Esophagus mucosa (tissue), 1 donor: ENCODE data around the gene SDR9C7. TPM values are rescaled to one million over a fixed set of nuclear protein-coding genes. Genes with fewer than 3 reads are reported as not detected.
"Not testable (repeated sequence)": the region's sequence is repeated elsewhere in the genome, so short reads cannot be mapped to it uniquely, and the experiment has no call there.

Source experiments
- ATAC-seq: fragments of 200-7000 bp; cut with Tn5 transposase; one replicate; pipeline ENCODE4 v1.9.1; 2020
- total RNA-seq: library from RNA; stranded (reverse); gene quantifications from one replicate; pipeline ENCODE4 v1.2.4, GENCODE V29; 2023
- donor health status: DM: yes; HTN: yes; CAD: no.

SDR9C7 gene
- total RNA-seq, 1 donor from 2014 or later = 26.0 TPM

GRCh38 chr12:56914256-56914655, 20.0 kb downstream of the SDR9C7 start:
- no peak for ATAC-seq

GRCh38 chr12:56909403-56909802, 24.8 kb downstream of the SDR9C7 start:
- ATAC-seq = not testable (repeated sequence)

- ATAC-seq = peak; percentile 18
These were observed 26.1 kb downstream of the SDR9C7 start for GRCh38 chr12:56908136-56908535.

DNA sequence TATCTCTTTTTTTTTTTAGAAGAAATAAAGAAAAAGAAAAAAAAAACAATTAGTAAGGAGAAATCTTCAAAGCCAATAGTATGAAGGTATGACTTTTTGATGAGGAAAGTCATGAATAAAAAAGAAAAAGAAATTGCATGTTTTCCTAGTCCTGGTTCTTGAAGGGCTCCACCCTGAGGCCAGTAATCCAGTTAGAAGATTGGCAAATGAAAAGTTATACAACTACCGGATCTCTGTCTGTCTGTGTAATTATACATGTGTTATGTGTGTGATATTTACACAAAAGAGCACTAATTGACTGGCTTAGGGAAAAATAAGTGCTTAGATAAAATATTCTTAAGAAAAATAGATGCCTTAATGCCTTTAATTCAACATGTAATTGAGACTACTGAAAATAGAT, 28.4 kb downstream of the SDR9C7 start:
- no peak for ATAC-seq

- peak; percentile 67 for ATAC-seq
These were observed 30.8 kb downstream of the SDR9C7 start for GRCh38 chr12:56903374-56903773.

DNA sequence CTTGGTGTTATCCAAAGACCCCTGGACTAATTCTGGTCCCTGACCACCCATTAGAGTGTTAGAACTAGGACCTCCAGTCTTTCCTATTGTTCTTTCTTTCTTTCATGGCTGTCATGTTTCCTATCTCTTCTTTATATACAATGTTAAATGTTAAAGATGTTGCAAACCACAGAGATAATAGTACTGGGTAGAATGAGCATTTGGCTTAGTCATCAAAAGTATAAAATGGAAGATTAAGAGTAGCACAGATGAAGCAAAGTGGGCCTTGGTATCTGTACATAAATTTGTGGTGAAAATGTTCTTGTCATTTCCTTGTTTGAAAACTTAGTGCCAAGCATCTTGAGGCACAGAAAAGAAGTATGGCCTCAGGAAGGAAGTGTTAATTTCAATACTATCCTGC, 32.9 kb downstream of the SDR9C7 start:
- ATAC-seq = not testable (repeated sequence)

- ATAC-seq = peak; percentile 82
These were observed 33.6 kb downstream of the SDR9C7 start for GRCh38 chr12:56900583-56900982.

DNA sequence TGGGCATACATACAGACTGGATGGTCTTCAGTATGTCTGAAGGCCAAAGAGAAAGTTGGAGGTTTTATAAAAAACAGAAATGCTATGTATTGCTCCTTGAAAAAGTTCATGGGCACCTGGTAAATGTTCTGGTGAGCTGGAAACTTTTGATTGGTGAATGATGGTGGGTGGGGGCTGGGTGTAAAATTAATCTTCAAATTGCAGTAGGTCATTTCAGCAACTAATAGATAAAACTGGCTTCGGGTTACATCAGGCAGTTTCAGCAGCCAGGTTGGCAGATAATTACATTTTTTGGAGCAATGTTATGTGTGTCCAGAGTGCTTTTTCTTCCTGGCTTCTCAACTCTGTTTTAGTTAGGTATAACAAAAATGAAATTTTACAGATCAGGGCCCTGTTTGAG, 35.3 kb downstream of the SDR9C7 start:
- no peak for ATAC-seq

DNA sequence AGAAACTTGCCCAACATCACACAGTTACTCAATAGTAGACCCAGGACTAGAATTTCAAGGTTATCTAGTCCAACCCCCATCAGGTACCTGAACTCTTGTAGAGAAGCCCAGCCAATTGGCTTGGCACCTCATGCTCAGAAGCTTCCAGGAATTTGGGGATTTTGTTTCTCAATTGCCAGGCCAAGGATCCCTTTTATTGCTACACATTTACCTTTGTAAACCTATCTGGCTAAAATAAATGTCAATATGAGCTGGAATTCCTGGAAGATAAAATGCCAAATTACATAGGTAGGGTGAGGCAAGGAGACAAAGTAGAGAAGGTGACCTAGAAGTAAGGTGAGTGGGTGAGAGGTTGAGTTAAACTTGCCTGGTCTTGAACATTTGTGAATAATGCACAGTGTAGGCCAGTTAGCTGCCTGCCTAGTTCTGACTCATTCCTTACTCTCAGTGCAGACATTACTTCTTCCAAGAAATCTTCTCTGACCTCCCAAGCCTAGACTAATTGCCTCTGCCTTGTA, 36.3 kb downstream of the SDR9C7 start:
- peak; percentile 94 for ATAC-seq

GRCh38 chr12:56896082-56896481, 38.1 kb downstream of the SDR9C7 start:
- ATAC-seq = no peak

DNA sequence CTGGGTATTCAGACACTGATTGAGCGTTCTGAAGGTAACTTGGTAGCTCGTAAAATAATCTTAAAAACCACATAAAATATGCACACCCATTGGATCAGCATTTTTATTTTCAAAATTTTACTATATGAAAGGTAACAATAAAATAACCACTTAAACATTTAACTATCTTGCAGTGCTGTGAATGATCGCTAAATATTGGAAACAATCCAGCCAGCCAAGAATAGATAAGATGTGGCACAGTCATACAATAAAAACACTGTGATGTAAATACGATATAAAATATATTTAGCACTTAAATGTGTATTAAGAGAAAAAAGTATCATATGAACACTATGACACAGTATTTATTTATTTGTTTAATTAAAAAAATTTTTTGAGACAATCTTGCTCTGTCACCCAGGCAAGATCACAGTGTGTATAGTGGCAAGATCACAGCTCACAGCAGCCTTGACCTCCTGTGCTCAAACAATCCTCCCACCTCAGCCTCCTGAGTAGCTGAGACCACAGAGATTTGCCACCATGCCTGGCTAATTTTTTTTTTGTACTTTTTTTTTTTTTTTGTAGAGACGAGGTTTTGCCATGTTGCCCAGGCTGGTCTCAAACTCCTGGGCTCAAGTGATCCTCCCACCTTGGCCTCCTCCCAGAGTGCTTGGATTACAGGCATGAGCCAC, 39.4 kb downstream of the SDR9C7 start:
- ATAC-seq = no peak

GRCh38 chr12:56891885-56892284, 42.3 kb downstream of the SDR9C7 start:
- not testable (repeated sequence) for ATAC-seq

GRCh38 chr12:56886319-56886718, 47.9 kb downstream of the SDR9C7 start:
- no peak for ATAC-seq

- ATAC-seq = no peak
These were observed 48.9 kb downstream of the SDR9C7 start for GRCh38 chr12:56885316-56885715.

DNA sequence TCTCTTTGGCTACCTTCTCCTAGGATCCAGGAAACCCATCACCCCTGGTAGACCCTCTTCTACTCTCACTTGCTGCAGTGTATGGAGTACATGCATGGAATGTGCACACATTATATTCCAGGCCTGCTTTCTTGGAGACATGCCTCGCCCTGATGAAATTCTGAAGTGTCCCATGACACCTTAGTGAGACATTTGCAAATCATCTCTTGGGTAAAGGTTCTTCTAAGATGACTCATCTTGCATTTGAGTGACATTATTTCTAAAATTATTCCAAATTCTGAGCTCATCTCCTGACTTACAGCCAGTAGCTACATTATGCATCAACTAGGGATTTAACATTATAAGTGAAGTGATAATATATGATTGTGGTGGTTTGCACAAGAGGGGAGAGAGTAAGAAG, 49.8 kb downstream of the SDR9C7 start:
- peak; percentile 90 for ATAC-seq

DNA sequence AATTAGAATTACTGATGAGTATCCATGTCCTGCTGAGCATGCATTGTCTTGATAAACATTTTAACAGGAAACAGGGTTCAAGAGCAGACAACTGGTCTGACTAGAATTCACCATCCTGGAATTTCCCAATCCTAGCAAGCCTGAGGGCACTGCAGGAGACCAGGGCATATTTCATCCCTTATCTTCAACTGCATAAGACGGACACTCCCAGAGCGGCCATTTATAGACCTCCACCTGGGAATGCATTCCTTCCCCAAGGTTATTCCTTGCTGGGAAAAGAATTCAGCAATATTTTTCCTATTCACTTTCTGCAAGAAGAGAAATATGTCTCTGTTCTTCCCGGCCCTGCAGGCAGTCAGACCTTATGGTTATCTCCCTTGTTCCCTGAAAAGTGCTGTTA, 51.8 kb downstream of the SDR9C7 start:
- ATAC-seq = not testable (repeated sequence)

GRCh38 chr12:56880125-56880992, 53.8 kb downstream of the SDR9C7 start:
- ATAC-seq = no peak

GRCh38 chr12:56879240-56880124, 54.7 kb downstream of the SDR9C7 start:
- not testable (repeated sequence) for ATAC-seq

DNA sequence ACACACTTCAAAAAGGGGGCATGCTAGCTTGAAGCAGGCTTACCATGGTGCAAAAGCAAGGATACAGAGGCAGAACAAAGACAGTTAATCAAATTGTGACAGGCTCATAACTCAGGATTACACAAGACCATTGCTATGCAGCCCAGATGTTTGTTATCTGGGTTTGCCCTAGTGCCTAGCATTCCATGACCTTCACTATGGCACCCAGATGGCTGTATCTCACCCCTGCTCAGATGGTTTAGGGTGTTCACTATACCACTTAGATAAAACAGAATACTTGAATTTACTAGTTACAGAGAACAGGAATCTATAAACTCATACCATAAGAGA, 56.2 kb downstream of the SDR9C7 start:
- ATAC-seq = peak; percentile 32

GRCh38 chr12:56877195-56878009, 56.8 kb downstream of the SDR9C7 start:
- no peak for ATAC-seq

- ATAC-seq = no peak
These were observed 59.4 kb downstream of the SDR9C7 start for GRCh38 chr12:56874821-56875220.

DNA sequence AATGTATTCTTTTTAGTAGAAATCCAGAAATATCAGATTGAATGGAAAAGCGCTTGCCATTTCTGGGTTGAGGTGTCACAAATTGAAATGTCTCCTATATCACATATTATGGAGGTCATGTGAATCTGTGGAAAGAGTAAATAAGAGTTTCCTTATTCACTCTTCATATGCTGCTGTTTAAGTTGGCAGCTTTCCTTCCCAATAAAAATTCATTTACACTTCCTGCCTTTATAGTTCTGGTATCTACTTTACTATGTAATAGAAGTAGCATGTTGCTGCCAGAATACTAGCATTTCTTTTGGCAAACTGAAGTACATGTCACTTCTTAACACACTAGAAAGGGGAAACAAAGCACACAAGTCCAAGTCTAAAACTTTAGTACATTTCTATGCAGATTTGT, 60.8 kb downstream of the SDR9C7 start:
- no peak for ATAC-seq
